SK-N-SH (cell line): ENCODE results near the gene CATSPERZ. TPM values are rescaled to one million over a fixed set of nuclear protein-coding genes. Genes with fewer than 3 reads are reported as not detected.

Experiments
- CTCF ChIA-PET: fragments of 300-600, 350-600 bp; formaldehyde crosslinking; extraction: SDS; loops from one replicate; lab custom pipeline; 2021; lab: Yijun Ruan, JAX
- POLR2A ChIA-PET: fragments of 350-600 bp; sonication (Branson Sonifier 250); formaldehyde crosslinking; extraction: SDS; loops from one replicate; lab custom pipeline; 2020; ENCODE audit warnings: antibody characterized with exemption, inconsistent platforms; lab: Yijun Ruan, JAX
- DNase-seq: peaks from one replicate; pipeline ENCODE4 v3.0.0; 2012
- H2AFZ ChIP-seq: fragments of 200-600 bp; sonication (generic); 2 replicates; pipeline ENCODE4 v1.8.1; 2016; ENCODE audit warnings: antibody characterized with exemption, mild to moderate bottlenecking, low read depth
- H3F3A ChIP-seq: fragments of 200-600 bp; sonication (generic); replicated peaks from 2 replicates; pipeline ENCODE3; 2016; ENCODE audit warnings: antibody characterized with exemption, mild to moderate bottlenecking; ENCODE audit not compliant: insufficient read depth
- H3K27ac ChIP-seq, 2 experiments: fragments of 200-500 bp in 1 of 2; fragments of 200-600 bp in 1 of 2; sonication (Bioruptor generic) in 1 of 2; sonication (generic), shearing (Covaris generic) in 1 of 2; 2 replicates each; pipeline versions ENCODE4 v1.5.1 to v1.6.1; 2014 to 2016; ENCODE audit warnings: low read depth in 2 of 2, inconsistent platforms in 1 of 2, low read length in 1 of 2, mild to moderate bottlenecking in 1 of 2, mixed read lengths in 1 of 2
- H3K27me3 ChIP-seq: fragments of 200-600 bp; sonication (generic), shearing (Covaris generic); 2 replicates; pipeline ENCODE4 v1.6.1; 2016; ENCODE audit warnings: mixed run types; ENCODE audit not compliant: insufficient read depth
- H3K36me3 ChIP-seq, 2 experiments: fragments of 200-500 bp in 1 of 2; fragments of 200-600 bp in 1 of 2; sonication (Bioruptor generic) in 1 of 2; sonication (generic) in 1 of 2; replicated peaks in 1 of 2; 2 replicates each; pipeline versions ENCODE3 to v1.5.1; 2014 to 2016; ENCODE audit warnings: low read length in 1 of 2, mild to moderate bottlenecking in 1 of 2; ENCODE audit not compliant: insufficient read depth in 2 of 2, control insufficient read depth in 1 of 2
- H3K4me1 ChIP-seq, 2 experiments: fragments of 200-500 bp in 1 of 2; fragments of 200-600 bp in 1 of 2; sonication (Bioruptor generic) in 1 of 2; sonication (generic), shearing (Covaris generic) in 1 of 2; 2 replicates each; pipeline versions ENCODE4 v1.5.1 to v1.6.1; 2014 to 2016; ENCODE audit warnings: low read depth in 1 of 2, low read length in 1 of 2, mixed run types in 1 of 2; ENCODE audit not compliant: insufficient read depth in 2 of 2, control insufficient read depth in 1 of 2
- H3K4me2 ChIP-seq: fragments of 200-600 bp; sonication (generic), shearing (Covaris generic); 2 replicates; pipeline ENCODE4 v1.6.1; 2017; ENCODE audit warnings: mixed run types
- H3K4me3 ChIP-seq, 2 experiments: fragments of 200-500 bp in 1 of 2; fragments of 200-600 bp in 1 of 2; sonication (Bioruptor generic) in 1 of 2; sonication (generic), shearing (Covaris generic) in 1 of 2; 2 replicates each; pipeline versions ENCODE4 v1.5.1 to v1.8.1; 2014 to 2016; ENCODE audit warnings: low read depth in 2 of 2, inconsistent platforms in 1 of 2, low read length in 1 of 2, mild to moderate bottlenecking in 1 of 2, mixed read lengths in 1 of 2, moderate library complexity in 1 of 2
- H3K79me2 ChIP-seq: fragments of 200-600 bp; sonication (generic); 2 replicates; pipeline ENCODE4 v1.8.1; 2017; ENCODE audit warnings: mild to moderate bottlenecking; ENCODE audit not compliant: insufficient read depth
- H3K9ac ChIP-seq: fragments of 200-600 bp; sonication (generic); 2 replicates; pipeline ENCODE4 v1.6.1; 2017; ENCODE audit warnings: mixed run types
- H3K9me2 ChIP-seq: fragments of 200-600 bp; sonication (generic); 2 replicates; pipeline ENCODE4 v1.6.1; 2017; ENCODE audit warnings: mixed run types
- H3K9me3 ChIP-seq: fragments of 200-600 bp; sonication (generic); 2 replicates; pipeline ENCODE4 v1.6.1; 2017; ENCODE audit warnings: mixed run types, mild to moderate bottlenecking, moderate library complexity
- H4K20me1 ChIP-seq: fragments of 200-600 bp; sonication (generic); 2 replicates; pipeline ENCODE4 v1.6.1; 2017; ENCODE audit warnings: mild to moderate bottlenecking, mixed run types; ENCODE audit not compliant: insufficient read depth
- CHD2 ChIP-seq: fragments of 150-350 bp; IDR thresholded peaks from 2 replicates; pipeline ENCODE4 v1.6.1; 2018; ENCODE audit warnings: low read length; ENCODE audit not compliant: partially characterized antibody
- FOSL2 ChIP-seq: IDR thresholded peaks from 2 replicates; pipeline ENCODE4 v1.4.0; 2012; ENCODE audit warnings: low read depth, mild to moderate bottlenecking, moderate library complexity, borderline replicate concordance
- FOXJ3 ChIP-seq: sonication (generic); formaldehyde crosslinking; IDR thresholded peaks from 2 replicates; pipeline ENCODE4 v1.5.1; 2020; ENCODE audit warnings: mild to moderate bottlenecking, missing genetic modification reagents
- FOXM1 ChIP-seq: IDR thresholded peaks from 2 replicates; pipeline ENCODE4 v1.4.0; 2012; ENCODE audit warnings: low read depth, mild to moderate bottlenecking
- GABPA ChIP-seq: IDR thresholded peaks from 2 replicates; pipeline ENCODE4 v1.4.0; 2012; ENCODE audit warnings: low read depth, mild to moderate bottlenecking
- NFIC ChIP-seq: IDR thresholded peaks from 2 replicates; pipeline ENCODE4 v1.4.0; 2012; ENCODE audit warnings: borderline replicate concordance
- NRF1 ChIP-seq: IDR thresholded peaks from 2 replicates; pipeline ENCODE4 v1.6.1; 2012; ENCODE audit warnings: low read depth, mild to moderate bottlenecking, low read length
- RAD21 ChIP-seq: IDR thresholded peaks from 2 replicates; pipeline ENCODE4 v1.6.1; 2012; ENCODE audit warnings: mild to moderate bottlenecking, low read length
- REST ChIP-seq: IDR thresholded peaks from 2 replicates; pipeline ENCODE4 v1.6.1; 2012; ENCODE audit warnings: mild to moderate bottlenecking, low read depth, low read length, moderate library complexity
- RFX5 ChIP-seq: IDR thresholded peaks from 2 replicates; pipeline ENCODE4 v1.6.1; 2012; ENCODE audit warnings: mild to moderate bottlenecking, improper control_type of control experiment, low read length
- TEAD4 ChIP-seq: IDR thresholded peaks from 2 replicates; pipeline ENCODE4 v1.4.0; 2012; ENCODE audit warnings: mild to moderate bottlenecking, borderline replicate concordance; ENCODE audit not compliant: insufficient read depth
- USF2 ChIP-seq: fragments of 150-350 bp; IDR thresholded peaks from 2 replicates; pipeline ENCODE4 v1.6.1; 2017; ENCODE audit warnings: antibody characterized with exemption, low read length, low read depth, borderline replicate concordance
- WGBS: methylation state at CpG from one replicate; pipeline ENCODE4 v1.1.6; 2017; ENCODE audit warnings: low lambda C conversion rate; 5-methylcytosine and 5-hydroxymethylcytosine counted together
- polyA plus RNA-seq, 3 experiments: library from polyadenylated mRNA; depleted of rRNA; stranded (reverse); fragments of >200 nt; gene quantifications; 2 replicates each; pipeline ENCODE4 v1.2.3, GENCODE V29; 2012
- TF ChIP-seq, protein P1 (sequence below): fragments of 200-600 bp; sonication (generic); IDR thresholded peaks from 2 replicates; pipeline ENCODE4 v1.6.1; 2017; ENCODE audit warnings: antibody characterized with exemption, mild to moderate bottlenecking, moderate library complexity

The CATSPERZ gene
- polyA plus RNA-seq, 1 of the 3 experiments (the other 2 are of a cell fraction): 0.54 TPM

- POLR2A ChIA-PET: no interaction called here
Observed at GRCh38 chr11:64287676-64288352, 12.3 kb upstream of the CATSPERZ start.

More at GRCh38 chr11:64287676-64288352, 12.3 kb upstream of the CATSPERZ start:
- Histone ChIP-seq H3K9me2 (no peaks in the 10 kb centered on the region), H3K9ac (no peak overlapping the region), H3K4me2 (no peak overlapping the region; the same call in 1 of the 2 replicates), H3K27ac (no peak overlapping the region), H3K27me3 (peaks cover 15% of the 10 kb centered on the region; the same call in 1 of the 2 replicates), H3F3A (peaks cover 16% of the 10 kb centered on the region), H3K79me2 (peaks cover 23% of the 10 kb centered on the region), H3K4me1 (peaks cover 8 to 32% of the 10 kb centered on the region in 2 experiments; a peak in 2 of 4 replicates), H3K36me3 (peaks cover 0 to 2% of the 10 kb centered on the region in 2 experiments), H3K4me3 (no peak overlapping the region), H4K20me1 (no peaks in the 10 kb centered on the region), H3K9me3 (no peaks in the 10 kb centered on the region), H2AFZ (no peak overlapping the region)
- no peak for TF ChIP-seq NRF1
- no peak for TF ChIP-seq RFX5
- TF ChIP-seq REST: no peak
- TF ChIP-seq GABPA: no peak
- TF ChIP-seq TEAD4: no peak
- no peak for TF ChIP-seq FOXM1
- no peak for TF ChIP-seq FOSL2
- TF ChIP-seq, protein P1, sequence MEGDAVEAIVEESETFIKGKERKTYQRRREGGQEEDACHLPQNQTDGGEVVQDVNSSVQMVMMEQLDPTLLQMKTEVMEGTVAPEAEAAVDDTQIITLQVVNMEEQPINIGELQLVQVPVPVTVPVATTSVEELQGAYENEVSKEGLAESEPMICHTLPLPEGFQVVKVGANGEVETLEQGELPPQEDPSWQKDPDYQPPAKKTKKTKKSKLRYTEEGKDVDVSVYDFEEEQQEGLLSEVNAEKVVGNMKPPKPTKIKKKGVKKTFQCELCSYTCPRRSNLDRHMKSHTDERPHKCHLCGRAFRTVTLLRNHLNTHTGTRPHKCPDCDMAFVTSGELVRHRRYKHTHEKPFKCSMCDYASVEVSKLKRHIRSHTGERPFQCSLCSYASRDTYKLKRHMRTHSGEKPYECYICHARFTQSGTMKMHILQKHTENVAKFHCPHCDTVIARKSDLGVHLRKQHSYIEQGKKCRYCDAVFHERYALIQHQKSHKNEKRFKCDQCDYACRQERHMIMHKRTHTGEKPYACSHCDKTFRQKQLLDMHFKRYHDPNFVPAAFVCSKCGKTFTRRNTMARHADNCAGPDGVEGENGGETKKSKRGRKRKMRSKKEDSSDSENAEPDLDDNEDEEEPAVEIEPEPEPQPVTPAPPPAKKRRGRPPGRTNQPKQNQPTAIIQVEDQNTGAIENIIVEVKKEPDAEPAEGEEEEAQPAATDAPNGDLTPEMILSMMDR: no peak
- TF ChIP-seq NFIC: no peak
- no peak for TF ChIP-seq RAD21
- TF ChIP-seq USF2: no peak
- TF ChIP-seq FOXJ3 (CRISPR knock-in tag): no peak
- TF ChIP-seq CHD2: no peak
- CTCF ChIA-PET: interaction anchor here (1.0 to 12.2 kb wide), 5 partner anchors 16 to 67 kb away, joined by 3 to 196 read pairs (median 7); partner anchors contain the start of genes CATSPERZ, ESRRA, PRDX5 and TRMT112
- 96% methylated on average over 21 of the region's 33 CpGs for WGBS
- no peak for DNase-seq
